Epithelial cell of prostate (primary cell): ENCODE measurements around the gene NPY.
"Not testable (repeated sequence)": the region's sequence is repeated elsewhere in the genome, so short reads cannot be mapped to it uniquely, and the experiment has no call there.

ENCODE experiments used
- DNase-seq: peaks from one replicate; pipeline ENCODE4 v3.0.0-alpha.2; 2011; ENCODE audit warnings: low read depth, low spot score
- H3K27ac ChIP-seq: fragments of 450-650 bp; 2 replicates; pipeline ENCODE4 v1.5.1; 2017; ENCODE audit warnings: mild to moderate bottlenecking

NPY gene

GRCh38 chr7:24283897-24284698 is at the start of gene NPY:
NPY (plus strand) TSS chr7:24284190; CDS start chr7:24285241, 1,051 bp downstream.
- H3K27ac ChIP-seq, result no peak within 1 kb of the TSS
- no peak for DNase-seq

DNA sequence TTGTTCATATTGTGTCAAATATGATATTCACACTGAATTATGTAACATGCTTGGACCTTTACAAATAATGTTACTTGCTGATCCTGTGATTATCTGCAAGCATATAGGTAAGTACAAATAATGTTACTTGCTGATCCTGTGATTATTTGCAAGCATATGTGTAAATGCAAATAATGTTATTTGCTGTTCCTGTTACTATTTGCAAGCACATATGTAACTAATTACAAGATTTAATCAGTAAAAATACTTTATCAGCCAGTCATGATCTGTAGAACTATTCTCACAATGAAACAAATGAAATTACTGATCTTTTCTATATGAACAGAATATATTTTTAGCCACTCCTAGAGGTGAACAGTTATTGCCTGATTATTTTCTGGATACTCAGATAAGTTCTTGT is 44.7 kb upstream of the NPY start:
- DNase-seq, result no peak

DNA sequence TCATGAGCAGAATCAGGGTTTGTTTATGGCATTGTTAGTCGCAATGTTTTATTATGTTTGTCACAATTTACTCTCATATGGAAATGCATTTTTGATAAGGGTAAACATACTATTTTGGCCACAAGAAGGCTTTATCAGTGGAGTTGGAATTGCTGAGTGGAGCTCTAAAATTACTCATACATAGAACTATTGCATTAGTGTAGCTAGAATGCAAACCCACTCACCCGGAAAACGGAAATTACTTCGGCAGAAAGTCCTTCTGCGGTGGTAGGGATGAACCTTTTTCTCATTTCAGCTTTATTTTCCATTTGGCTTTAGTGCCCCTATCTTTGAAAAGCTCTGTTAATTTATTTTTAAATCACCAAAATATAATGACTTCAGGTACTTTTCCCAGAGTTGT is 42.8 kb upstream of the NPY start:
- no peak for DNase-seq
- H3K27ac ChIP-seq, result no peak overlapping the region

More for the DNA sequence above, 44.7 kb upstream of the NPY start:
- no peak overlapping the region for H3K27ac ChIP-seq

DNA sequence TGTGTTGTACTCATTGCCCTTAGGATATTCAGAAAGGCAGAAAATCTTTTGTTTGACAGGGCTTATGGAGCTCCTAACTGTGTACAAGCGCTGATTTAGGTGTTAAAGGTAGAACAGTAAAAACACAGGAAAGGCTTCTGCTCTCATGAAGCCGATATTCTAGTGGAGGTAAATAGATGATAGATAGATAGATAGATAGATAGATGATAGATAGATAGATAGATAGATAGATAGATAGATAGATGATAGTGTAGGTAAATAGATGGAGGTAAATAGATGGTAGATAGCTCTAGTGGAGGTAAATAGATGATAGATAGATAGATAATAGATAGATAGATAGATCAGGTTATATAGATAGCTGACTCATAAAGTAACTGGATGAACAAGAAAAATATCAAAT is 39.4 kb upstream of the NPY start:
- DNase-seq, result no peak
- H3K27ac ChIP-seq, result no peak overlapping the region

GRCh38 chr7:24245362-24245761 is 38.6 kb upstream of the NPY start:
- DNase-seq, result no peak
- H3K27ac ChIP-seq, result no peak overlapping the region

GRCh38 chr7:24249266-24249665 is 34.7 kb upstream of the NPY start:
- H3K27ac ChIP-seq, result no peak overlapping the region
- DNase-seq, result no peak

DNA sequence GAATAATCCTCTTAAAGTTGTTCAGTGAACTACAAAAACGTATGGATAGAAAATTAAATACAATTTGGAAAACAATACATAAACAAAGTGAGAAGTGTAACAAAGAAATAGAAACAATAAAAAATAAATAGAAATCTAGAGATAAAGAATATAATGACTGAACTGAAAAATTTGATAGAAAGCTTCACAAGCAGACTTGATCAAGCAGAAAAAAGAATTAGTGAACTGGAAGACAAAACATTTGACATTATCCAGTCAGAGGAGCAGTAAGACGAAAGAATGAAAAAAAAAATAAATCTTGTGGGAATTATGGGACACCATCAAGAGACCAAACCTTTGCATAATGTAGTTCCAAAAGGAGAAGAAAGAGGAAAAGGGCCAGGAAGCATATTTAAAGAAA is 32.4 kb upstream of the NPY start:
- DNase-seq, result no peak
- H3K27ac ChIP-seq, result no peak overlapping the region

GRCh38 chr7:24255139-24255538 is 28.9 kb upstream of the NPY start:
- no peak overlapping the region for H3K27ac ChIP-seq
- DNase-seq, result no peak

DNA sequence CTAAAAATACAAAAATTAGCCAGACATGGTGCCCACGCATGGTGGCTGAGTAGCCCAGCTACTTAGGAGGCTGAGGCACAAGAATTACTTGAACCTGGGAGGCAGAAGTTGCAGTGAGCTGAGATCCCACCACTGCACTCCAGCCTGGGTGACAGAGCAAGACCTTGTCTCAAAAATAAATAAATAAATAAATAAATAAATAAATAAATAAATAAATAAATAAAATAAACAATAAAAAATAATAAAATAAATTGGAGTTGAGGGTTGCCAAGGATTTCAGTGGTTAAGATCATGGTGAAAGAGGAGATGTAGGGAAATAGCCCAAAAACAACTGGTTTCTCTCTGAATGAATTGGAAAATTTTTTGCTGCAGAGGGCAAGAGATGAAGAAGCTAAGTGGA is 25.7 kb upstream of the NPY start:
- not testable (repeated sequence) for DNase-seq

GRCh38 chr7:24271938-24272337 is 12.1 kb upstream of the NPY start:
- no peak overlapping the region for H3K27ac ChIP-seq

More for the DNA sequence above, 25.7 kb upstream of the NPY start:
- H3K27ac ChIP-seq, result not testable (repeated sequence)

DNA sequence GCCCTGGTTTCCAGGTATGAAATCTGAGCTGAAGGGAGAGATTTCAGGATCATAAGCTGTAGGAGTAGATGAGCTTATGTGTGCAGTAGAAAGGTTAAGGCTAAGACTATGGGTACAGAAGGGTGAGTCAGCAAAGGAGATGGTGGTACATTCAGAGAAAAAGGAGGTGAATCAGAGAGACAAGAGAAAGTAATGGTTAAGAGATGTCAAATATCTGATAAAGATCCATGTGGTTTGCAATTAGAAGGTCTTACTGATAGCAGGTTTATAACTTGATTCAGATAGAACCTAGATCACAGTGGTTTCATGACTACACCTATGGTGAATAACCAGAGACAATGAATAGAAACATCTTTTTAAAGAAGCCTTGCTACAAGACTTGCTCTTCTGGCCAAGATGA is 4.5 kb upstream of the NPY start:
- DNase-seq, result no peak
- no peak overlapping the region for H3K27ac ChIP-seq

More at GRCh38 chr7:24271938-24272337, 12.1 kb upstream of the NPY start:
- no peak for DNase-seq

- DNase-seq, result no peak
These were observed 465 bp upstream of the NPY start for GRCh38 chr7:24283554-24283896.

GRCh38 chr7:24284699-24285506 is 913 bp downstream of the NPY start:
- H3K27ac ChIP-seq, result no peak overlapping the region
- no peak for DNase-seq

More at GRCh38 chr7:24283554-24283896, 465 bp upstream of the NPY start:
- no peak overlapping the region for H3K27ac ChIP-seq

DNA sequence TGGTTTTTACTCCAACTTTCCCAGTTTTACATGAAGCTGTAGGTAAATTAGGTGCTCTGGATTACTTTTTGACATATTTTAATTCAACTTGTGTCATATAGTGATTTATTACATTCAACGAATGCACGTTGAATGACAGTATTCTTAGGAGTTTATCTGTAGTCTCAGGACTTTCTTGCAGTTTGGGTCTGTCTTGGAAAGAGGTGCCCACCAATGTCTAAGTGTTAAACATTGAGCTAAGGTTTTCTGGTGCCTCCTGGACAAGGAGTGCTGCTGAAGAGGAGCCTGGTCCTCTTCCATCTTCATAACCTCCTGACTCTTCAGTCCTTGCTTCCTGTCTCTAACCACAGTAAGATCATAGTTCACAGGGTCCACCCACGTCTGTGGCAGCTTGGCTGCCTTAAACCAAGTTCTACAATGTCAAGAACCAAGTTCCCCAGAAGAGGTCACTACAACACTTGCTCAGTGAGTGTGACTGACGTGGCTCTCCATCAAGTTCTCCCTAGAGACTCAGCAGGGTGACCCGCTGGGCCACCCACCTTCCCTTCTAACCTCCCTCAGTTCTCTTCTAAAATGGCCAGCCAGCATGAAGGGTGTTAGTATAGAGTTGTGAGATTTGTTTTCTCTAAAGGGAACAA is 6.1 kb downstream of the NPY start:
- H3K27ac ChIP-seq, result no peak overlapping the region
- no peak for DNase-seq

DNA sequence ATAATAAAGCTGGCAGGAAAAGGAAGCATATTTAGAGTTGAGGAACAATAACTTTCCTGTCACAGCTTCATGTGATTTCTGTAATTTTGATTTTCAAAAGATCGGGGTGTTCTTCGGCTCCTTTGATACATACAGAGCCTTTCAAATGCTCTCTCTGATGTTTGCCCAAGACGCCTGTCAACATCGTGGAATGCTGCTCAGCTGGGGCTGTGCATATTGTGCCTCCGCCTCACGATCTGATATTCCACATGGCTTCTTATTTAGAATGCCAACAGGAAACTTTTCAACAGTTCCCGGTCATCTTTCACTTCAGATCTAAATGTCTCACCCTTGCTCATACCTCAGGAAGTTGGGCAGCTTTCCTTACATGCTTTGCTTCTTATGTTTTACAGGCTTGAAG is 7.3 kb downstream of the NPY start:
- no peak for DNase-seq
- H3K27ac ChIP-seq, result no peak overlapping the region

- DNase-seq, result no peak
- no peak overlapping the region for H3K27ac ChIP-seq
These were observed 13.4 kb downstream of the NPY start for GRCh38 chr7:24297362-24297761.

GRCh38 chr7:24298696-24299095 is 14.7 kb downstream of the NPY start:
- H3K27ac ChIP-seq, result no peak overlapping the region

GRCh38 chr7:24299192-24299591 is 15.2 kb downstream of the NPY start:
- DNase-seq, result no peak
- no peak overlapping the region for H3K27ac ChIP-seq

More at GRCh38 chr7:24298696-24299095, 14.7 kb downstream of the NPY start:
- DNase-seq, result no peak

DNA sequence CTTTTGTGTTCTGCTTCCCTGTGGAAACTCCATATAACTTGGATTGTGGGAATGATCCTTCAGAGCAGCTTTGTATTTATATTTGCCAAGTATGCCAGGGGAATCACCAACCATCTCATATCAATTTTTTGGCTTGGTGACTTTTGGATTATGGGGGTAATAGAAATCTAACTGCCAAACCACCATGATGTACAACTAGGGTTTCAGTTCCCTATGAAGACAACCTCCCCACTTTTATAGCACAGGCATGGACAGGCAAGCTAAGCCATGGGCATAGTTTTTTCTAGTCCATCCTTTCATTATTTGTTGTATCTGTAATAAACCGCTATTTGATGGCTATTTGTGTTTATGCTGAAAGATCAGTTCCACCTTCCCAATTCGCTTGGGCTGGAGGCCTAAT is 17.7 kb downstream of the NPY start:
- H3K27ac ChIP-seq, result no peak overlapping the region
- no peak for DNase-seq

- DNase-seq, result no peak
- no peak overlapping the region for H3K27ac ChIP-seq
These were observed 20.6 kb downstream of the NPY start for GRCh38 chr7:24304494-24305095.

GRCh38 chr7:24307326-24307725 is 23.3 kb downstream of the NPY start:
- H3K27ac ChIP-seq, result no peak overlapping the region
- no peak for DNase-seq
